Lung (tissue), 12 donors: ENCODE data around the gene MERTK. TPM values are rescaled to one million over a fixed set of nuclear protein-coding genes. Genes with fewer than 3 reads are reported as not detected.

Experiments used
- ATAC-seq: fragments of 200-7000 bp; cut with Tn5 transposase; one replicate; pipeline ENCODE4 v1.9.1; 2020; ENCODE audit warnings: moderate number of reproducible peaks; ENCODE audit not compliant: insufficient read depth, low FRiP score
- DNase-seq, 3 donors: peaks; one replicate each; pipeline ENCODE4 v3.0.0-alpha.2; 2013 to 2017
- H3K27ac ChIP-seq, 2 donors: one replicate each; pipeline ENCODE4 v1.5.1; 2013; ENCODE audit warnings: mild to moderate bottlenecking in 2 of 2, moderate library complexity in 2 of 2, control low read depth in 1 of 2, inconsistent platforms in 1 of 2, low read depth in 1 of 2, low read length in 1 of 2
- H3K27me3 ChIP-seq, 3 donors: one replicate each; pipeline ENCODE4 v1.5.1; 2013; ENCODE audit warnings: low read length in 2 of 3; ENCODE audit not compliant: control insufficient read depth in 3 of 3, insufficient read depth in 3 of 3
- H3K36me3 ChIP-seq, 4 donors: one replicate each; pipeline ENCODE4 v1.5.1; 2013; ENCODE audit warnings: low read length in 4 of 4, mild to moderate bottlenecking in 1 of 4, moderate library complexity in 1 of 4; ENCODE audit not compliant: control insufficient read depth in 4 of 4, insufficient read depth in 4 of 4
- H3K4me1 ChIP-seq, 5 donors: one replicate each; pipeline ENCODE4 v1.5.1; 2013; ENCODE audit warnings: low read length in 5 of 5, mild to moderate bottlenecking in 2 of 5, moderate library complexity in 1 of 5; ENCODE audit not compliant: control insufficient read depth in 5 of 5, insufficient read depth in 5 of 5
- H3K4me3 ChIP-seq: one replicate; pipeline ENCODE4 v1.5.1; 2013; ENCODE audit warnings: mild to moderate bottlenecking, control low read depth, moderate library complexity
- H3K9ac ChIP-seq, 2 donors: one replicate each; pipeline ENCODE4 v1.5.1; 2013; ENCODE audit warnings: low read length in 2 of 2, control low read depth in 1 of 2; ENCODE audit not compliant: insufficient read depth in 1 of 2
- H3K9me3 ChIP-seq, 4 donors: one replicate each; pipeline ENCODE4 v1.5.1; 2013; ENCODE audit warnings: low read length in 3 of 4, mild to moderate bottlenecking in 1 of 4, moderate library complexity in 1 of 4; ENCODE audit not compliant: control insufficient read depth in 4 of 4, insufficient read depth in 3 of 4
- WGBS, 2 donors: extraction: QIAGEN DNeasy Blood & Tissue Kit; methylation state at CpG; one replicate each; pipeline ENCODE4 v1.1.7; 2013; 5-methylcytosine and 5-hydroxymethylcytosine counted together
- polyA plus RNA-seq, 2 donors: library from polyadenylated mRNA; stranded (reverse); fragments of 200-250 nt; gene quantifications; one replicate each; pipeline ENCODE4 v1.2.1, GENCODE V29; 2013
- total RNA-seq, 2 donors: library from RNA; depleted of rRNA in 1 of 2; stranded (reverse); fragments of >200 nt in 1 of 2; gene quantifications; one replicate each; pipeline ENCODE4 v1.2.1, GENCODE V29; 2014 to 2021
- TF ChIP-seq, protein P1 (sequence below): IDR thresholded peaks from 2 replicates; pipeline ENCODE4 v1.5.1; 2012; ENCODE audit warnings: mild to moderate bottlenecking; ENCODE audit errors: control extremely low read depth, extremely low read depth
- donor health status: control.
- donor health status: control.
- donor health status: Bipolar disorder and iron deficiency.
- donor health status: healthy.
- donor health status: DM: yes; HTN: yes; CAD: no.

Gene MERTK
- total and polyA plus RNA-seq, 4 donors, result 5.5 to 33.1 (median 22.4) TPM

DNA sequence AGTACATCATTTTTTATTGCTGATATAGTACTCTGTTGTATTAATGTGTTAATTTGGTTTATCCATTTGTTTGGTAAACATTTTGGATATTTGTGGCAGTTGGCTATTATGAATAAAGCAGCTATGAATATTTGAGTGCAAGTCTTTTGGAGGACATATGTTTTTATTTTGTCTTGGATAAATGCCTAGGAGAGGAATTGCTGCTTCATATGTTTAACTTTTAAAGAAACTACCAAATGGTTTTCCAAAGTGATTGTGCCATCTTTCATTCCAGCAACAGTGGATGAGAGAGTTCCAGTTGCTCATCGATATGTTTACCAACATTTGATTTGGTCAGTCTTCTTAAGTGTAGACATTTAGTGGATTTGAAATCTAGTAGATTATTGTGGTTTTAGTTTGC is 51.8 kb downstream of the MERTK start:
- Histone ChIP-seq H3K9ac (no peak overlapping the region), H3K36me3 (peaks cover 0 to 7% (median 4%) of the 10 kb centered on the region in 4 donors), H3K9me3 (no peaks in the 10 kb centered on the region), H3K4me3 (no peak overlapping the region), H3K27me3 (no peaks in the 10 kb centered on the region), H3K4me1 (peaks cover 0 to 11% (median 5%) of the 10 kb centered on the region in 5 donors), H3K27ac (no peak overlapping the region)
- ATAC-seq (no peak), DNase-seq (no peak)
- TF ChIP-seq, protein P1, sequence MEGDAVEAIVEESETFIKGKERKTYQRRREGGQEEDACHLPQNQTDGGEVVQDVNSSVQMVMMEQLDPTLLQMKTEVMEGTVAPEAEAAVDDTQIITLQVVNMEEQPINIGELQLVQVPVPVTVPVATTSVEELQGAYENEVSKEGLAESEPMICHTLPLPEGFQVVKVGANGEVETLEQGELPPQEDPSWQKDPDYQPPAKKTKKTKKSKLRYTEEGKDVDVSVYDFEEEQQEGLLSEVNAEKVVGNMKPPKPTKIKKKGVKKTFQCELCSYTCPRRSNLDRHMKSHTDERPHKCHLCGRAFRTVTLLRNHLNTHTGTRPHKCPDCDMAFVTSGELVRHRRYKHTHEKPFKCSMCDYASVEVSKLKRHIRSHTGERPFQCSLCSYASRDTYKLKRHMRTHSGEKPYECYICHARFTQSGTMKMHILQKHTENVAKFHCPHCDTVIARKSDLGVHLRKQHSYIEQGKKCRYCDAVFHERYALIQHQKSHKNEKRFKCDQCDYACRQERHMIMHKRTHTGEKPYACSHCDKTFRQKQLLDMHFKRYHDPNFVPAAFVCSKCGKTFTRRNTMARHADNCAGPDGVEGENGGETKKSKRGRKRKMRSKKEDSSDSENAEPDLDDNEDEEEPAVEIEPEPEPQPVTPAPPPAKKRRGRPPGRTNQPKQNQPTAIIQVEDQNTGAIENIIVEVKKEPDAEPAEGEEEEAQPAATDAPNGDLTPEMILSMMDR, result no peak
- 96 to 100% methylated on average over 1 of the region's 1 CpG for WGBS, 2 donors

DNA sequence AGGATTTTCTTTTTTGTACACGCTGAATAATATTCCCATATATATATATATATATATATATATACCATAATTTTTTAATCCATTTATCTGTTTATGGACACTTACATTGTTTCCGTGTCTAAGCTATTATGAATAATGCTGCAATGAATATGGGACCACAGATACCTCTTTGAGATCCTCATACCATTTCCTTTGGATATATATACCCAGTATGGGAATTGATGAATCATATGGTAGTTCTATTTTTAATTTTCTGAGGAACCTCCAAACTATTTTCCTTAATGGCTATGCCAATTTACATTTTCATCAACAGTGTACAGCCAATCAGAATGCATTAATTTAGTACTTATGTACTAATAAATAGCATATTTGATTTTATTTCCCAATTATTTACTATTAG is 53.1 kb downstream of the MERTK start:
- DNase-seq (no peak), ATAC-seq (no peak)
- 92 to 98% methylated on average over 2 of the region's 2 CpGs for WGBS, 2 donors
- no peaks in the 10 kb centered on the region for H3K9me3 ChIP-seq
- H3K4me3 ChIP-seq, result no peak overlapping the region
- peaks cover 0 to 7% (median 4%) of the 10 kb centered on the region in 4 donors for H3K36me3 ChIP-seq
- no peak overlapping the region for H3K9ac ChIP-seq
- no peak overlapping the region for H3K27ac ChIP-seq
- no peaks in the 10 kb centered on the region for H3K27me3 ChIP-seq
- H3K4me1 ChIP-seq, result peaks cover 0 to 6% (median 0%) of the 10 kb centered on the region in 5 donors
- TF ChIP-seq, protein P1, result no peak

DNA sequence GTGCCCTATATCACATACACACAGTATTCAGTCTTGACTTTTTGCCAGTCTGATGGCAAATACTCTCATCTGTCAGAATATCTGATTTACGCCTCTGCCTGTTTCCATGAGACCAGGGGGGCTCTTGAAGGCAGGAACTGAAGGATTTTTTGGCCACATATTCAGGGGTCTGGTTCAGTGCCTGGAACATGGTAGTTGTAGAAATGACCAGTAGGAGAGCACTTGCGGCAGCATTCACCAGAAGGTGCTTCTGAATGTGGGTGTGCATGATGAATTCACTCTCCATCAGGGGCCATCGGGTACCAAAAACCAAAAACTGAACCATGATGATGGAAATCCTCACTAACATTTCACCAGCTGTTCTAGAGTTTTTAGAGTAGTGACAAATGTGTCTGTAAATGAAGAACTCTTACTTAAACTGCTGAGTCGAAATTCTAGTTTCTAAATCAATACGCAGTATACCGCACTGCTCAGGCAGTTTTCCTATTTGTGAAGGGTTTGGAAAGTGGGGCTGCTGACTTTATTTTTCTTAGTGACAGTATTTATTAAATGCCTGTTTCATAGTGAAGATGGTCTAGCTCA is 54.6 kb downstream of the MERTK start:
- WGBS, 2 donors, result 90 to 95% methylated on average over 6 of the region's 6 CpGs

More for the DNA sequence above, 54.6 kb downstream of the MERTK start:
- Histone ChIP-seq H3K36me3 (peaks cover 0 to 6% (median 0%) of the 10 kb centered on the region in 4 donors), H3K4me3 (no peak overlapping the region), H3K27me3 (no peaks in the 10 kb centered on the region), H3K9me3 (no peaks in the 10 kb centered on the region), H3K4me1 (peaks cover 0 to 6% (median 0%) of the 10 kb centered on the region in 5 donors), H3K9ac (no peak overlapping the region), H3K27ac (no peak overlapping the region)
- TF ChIP-seq, protein P1, result no peak
- no peak for DNase-seq
- ATAC-seq, result no peak
